GM21723 (cell line): ENCODE results near the gene ITSN1.
"Not testable (repeated sequence)": the region's sequence is repeated elsewhere in the genome, so short reads cannot be mapped to it uniquely, and the experiment has no call there.

Source experiments
- ATAC-seq: cut with Tn5 transposase; IDR thresholded peaks from one replicate; pipeline ENCODE4 v1.9.1; 2021; ENCODE audit warnings: mild to moderate bottlenecking, moderate library complexity; ENCODE audit not compliant: unreplicated experiment

ITSN1 gene

DNA sequence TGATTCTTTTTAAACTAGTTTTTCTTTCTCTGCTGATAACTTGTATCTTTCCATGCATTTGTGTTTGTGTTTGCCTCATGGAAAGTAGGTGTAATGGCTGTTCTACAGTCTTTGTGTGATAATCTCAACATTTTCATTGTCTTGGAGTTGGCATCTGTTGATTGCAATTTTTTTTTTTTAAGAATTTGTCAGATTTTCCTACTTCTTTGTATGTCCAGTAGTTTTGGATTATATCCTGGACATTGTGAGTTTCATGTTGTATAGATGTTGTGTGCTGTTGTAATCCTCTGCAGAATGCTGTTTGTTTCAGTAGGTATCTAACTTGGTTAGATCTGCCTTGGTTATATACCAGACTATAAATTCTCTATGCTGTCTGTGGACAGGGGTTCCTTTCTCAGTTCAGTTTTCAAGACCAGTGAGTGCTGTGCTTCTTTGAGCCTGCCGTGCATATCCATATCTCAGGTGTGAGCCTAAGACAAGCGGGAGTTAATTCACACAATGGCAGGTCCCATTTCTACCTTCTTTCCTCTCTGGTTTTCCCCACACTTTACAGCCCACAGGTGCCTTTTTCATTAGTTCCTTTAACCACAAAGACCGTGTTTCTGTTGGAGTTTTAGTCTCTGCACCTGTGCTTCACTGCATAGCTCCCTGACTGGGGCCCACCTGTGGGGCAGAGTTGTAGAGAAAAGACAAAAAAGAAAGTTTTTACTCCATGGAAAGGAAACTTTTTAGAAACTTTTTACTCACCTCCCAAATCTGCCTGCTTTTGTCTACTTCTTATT lies 69.9 kb downstream of the ITSN1 start:
- no peak for ATAC-seq

DNA sequence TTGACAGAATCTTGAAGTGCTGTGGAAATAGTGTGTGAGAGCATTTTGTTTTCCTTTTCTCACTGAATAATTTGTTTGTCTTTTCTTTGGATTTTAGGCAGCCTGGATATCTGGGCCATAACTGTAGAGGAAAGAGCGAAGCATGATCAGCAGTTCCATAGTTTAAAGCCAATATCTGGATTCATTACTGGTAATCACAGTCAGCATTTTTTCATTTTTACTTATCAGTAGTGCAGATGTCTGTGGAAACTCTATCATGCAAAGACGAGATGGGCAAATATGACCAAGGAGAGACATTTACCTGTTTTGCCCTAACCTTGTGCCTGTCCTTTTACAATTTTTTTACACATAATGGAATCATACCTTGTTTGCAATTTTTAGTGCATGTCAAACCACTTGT lies 78.8 kb downstream of the ITSN1 start:
- no peak for ATAC-seq

DNA sequence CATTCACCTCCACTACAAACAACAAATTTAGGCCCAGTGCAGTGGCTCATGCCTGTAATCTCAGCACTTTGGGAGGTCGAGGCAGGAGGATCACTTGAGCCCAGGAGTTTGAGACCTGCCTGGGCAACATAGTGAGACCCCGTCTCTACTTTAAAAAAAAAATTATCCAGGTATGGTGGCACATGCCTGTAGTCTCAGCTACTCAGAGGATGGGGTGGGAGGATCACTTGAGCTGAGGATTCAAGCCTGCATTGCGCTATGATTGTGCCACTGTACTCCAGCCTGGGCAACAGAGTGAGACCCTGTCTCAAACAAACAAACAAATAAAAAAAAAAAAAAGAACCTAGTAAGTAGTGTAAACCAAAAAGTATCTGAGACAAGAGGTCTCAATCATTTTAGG lies 86.8 kb downstream of the ITSN1 start:
- ATAC-seq = not testable (repeated sequence)

DNA sequence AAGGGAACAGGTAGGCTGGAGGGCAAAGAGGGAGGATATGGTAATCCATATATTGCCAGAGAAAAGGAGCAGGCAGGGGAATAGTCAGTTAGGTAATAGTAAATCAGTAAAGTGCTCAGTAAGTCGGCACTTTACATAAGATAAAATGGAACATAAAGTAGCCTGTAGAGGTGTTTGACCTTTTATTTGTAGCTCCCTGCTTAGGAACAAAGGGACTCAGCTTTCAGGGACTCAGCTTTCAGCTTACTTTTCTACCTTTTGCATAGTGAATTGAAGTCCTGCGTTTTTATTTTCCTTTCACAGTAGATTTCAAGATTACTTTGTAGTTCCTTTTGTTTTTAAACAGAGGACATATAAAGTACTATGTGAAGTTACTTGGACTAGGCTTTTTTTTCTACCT lies 87.3 kb downstream of the ITSN1 start:
- no peak for ATAC-seq

DNA sequence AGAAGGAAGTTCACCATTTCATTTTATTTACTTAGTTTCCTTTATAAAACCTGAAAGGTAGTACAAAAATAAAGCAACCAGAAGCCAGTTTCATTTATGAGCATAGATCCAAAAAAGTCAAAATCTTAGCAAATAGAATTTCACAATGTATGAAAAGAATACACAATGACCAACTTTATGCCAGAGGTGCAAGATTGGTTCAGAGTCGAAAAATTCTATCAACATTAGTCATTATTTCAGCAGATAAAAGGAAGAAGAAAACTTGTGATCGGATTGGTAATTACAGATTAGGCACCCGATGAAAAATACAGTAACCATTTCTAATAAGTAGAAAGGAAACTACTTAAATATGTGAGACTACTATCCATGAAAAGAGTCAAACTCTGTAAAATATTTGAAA lies 89.1 kb downstream of the ITSN1 start:
- no peak for ATAC-seq

DNA sequence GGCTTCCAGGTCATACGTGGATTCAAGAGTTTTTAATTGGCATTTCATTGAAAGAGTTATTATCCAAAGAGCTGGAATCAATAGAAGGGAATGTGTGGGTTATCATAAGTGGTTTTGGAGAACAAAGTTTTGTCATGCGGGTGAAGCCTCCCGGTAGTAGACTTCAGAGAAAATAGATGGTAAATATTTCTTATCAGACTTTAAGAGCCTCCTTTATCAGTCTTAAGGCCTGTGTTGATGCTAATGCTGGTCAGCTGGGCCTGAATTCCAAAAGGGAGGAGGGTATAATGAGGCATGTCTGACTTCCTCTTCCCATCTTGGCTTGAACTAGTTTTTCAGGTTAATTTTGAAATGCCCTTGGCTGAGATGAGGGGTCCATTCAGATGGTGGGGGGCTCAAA lies 89.7 kb downstream of the ITSN1 start:
- ATAC-seq = no peak

DNA sequence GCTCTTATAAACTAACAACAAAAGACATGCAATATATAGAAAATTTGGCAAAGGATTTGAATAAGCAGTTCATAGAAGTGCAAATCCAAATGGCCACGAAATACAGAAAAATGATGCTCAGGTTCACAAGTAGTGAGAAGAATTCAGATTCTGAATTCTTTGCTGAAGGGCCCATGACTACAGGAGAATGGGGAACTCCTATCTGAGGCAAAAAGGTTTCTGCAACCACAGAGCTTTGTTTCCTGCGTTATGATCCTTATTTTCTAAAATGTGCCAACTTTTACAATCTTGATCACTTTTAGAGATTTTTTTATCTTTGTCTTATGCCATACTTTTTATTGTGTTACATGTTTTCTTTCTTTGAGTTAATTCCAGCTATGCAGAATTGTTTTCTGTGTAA lies 91.3 kb downstream of the ITSN1 start:
- ATAC-seq = no peak

DNA sequence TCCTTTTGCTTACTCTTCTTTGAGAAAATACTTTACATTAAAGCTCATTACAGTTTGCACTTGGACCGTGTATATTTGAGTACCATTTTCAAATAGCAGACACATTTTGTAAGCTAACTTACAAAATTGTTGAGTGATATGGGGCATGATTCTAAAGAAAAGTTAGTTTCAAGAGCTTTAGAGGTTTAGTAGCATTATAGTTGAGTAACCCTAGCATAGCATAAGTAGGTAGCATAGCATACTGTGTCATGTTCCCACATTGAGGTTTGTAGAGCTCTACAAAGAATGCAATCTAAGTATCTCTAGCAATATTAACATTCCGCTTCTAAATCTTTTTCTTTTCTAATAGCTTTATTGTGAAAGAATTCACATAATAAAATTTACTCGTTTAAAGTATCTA lies 92.0 kb downstream of the ITSN1 start:
- ATAC-seq = no peak

DNA sequence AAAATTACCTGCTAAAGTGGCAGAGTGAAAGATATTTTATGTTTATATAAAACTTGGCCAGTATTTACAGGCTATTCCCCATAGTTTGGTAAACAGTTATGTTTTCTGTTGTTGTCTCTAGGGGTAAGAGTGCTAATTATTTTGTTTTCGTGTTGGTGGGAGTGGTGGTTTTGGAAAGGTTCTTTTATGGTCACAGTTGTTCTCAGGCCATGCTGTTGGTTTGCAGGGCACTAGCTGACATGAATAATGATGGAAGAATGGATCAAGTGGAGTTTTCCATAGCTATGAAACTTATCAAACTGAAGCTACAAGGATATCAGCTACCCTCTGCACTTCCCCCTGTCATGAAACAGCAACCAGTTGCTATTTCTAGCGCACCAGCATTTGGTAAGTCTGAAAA lies 92.5 kb downstream of the ITSN1 start:
- no peak for ATAC-seq

DNA sequence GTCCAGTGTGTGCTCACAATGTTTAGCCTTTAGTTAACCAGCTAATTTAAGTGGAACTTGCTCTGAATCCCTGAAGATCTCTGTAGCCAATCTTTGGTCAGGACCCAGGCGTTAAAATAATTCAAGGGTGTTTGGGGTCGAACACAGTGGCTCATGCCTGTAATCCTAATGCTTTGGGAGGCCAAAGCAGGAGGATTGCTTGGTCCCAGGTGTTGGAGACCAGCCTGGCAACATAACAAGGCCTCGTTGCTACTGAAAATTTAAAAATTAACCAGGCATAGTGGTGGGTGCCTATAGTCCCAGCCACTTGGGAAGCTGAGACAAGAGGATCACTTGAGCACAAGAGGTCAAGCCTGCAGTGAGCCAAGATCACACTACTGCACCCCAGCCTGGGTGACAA lies 94.3 kb downstream of the ITSN1 start:
- no peak for ATAC-seq

DNA sequence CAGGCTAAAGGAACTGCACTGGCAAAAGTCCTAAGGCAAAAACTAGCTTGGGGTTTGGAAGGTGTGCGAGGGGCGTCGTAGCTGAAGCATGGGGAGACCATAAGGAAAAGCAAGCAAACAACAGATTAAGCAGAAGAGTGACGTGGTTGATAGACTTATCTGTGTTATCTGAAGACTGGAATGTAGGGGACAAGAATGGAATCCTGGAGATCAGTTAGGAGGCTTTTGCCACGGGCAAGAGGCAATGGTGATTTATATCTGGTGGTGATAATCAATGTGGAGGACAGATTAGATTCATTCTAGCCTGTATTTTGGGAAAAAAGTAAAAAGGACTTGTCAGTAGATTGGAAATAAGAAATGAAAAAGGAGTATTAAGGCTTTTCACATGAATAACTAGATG lies 97.4 kb downstream of the ITSN1 start:
- ATAC-seq = no peak

DNA sequence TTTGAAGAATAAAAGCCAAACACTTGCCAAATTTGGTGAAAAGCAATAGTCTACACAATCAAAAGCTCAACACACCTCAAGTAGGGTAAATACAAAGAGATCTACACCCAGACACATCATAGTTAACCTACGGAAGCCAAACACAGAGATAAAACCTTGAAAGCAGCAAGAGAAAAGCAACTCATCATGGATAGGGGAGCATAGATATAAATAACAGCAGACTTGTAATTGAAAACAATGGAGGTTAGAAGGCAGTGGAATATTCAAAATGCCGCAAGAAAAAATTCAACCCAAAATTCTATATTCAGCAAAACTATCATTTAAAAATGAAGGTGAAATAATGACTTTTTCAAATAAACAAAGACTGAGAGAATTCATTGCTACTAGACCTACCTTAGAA lies 105.1 kb downstream of the ITSN1 start:
- no peak for ATAC-seq

DNA sequence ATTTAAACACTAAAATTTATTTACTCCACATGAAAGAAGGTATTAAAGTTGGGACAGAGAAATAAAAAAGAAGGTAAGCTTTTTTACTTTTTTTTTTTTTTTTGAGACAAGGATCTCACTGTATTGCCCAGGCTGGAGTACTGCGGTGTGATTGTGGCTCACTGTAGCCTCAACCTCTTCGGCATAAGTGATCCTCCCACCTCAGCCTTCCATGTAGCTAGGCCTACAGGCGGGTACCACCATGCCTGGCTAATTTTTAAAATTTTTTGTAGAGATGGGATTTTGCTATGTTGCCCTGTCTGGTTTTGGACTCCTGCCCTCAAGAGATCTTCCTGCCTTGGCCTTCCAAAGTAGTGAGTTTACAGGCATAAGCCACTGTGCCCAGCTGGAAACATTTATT lies 106.6 kb downstream of the ITSN1 start:
- no peak for ATAC-seq

DNA sequence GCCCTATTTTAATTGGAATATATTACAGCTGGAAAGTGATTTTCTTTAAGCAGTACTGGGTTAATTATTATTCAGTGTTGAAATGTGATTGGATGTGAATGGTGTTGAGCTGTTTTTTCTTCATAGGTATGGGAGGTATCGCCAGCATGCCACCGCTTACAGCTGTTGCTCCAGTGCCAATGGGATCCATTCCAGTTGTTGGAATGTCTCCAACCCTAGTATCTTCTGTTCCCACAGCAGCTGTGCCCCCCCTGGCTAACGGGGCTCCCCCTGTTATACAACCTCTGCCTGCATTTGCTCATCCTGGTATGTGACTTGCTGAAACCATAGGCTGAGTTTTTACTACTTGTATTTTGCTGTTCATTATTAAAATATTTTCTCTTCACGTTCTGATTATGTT lies 107.7 kb downstream of the ITSN1 start:
- ATAC-seq = no peak

DNA sequence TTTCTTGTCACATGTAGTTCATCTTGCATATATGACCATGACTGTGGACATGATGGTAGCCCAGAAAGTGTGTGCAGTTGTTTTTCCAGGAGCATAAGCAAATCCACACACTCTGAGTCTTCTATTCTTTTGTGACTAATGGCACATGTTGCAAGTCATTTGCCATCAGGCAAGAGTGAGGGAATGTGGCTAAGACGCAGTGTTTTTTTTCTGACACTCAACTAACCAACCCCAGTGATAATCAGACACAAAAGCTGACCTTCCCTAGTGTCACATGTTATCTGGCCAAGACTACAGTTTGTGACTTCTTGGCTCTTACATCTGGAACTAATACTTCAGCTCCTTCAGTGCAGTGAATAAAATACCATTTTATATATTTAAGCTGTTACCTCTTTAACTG lies 108.8 kb downstream of the ITSN1 start:
- no peak for ATAC-seq

DNA sequence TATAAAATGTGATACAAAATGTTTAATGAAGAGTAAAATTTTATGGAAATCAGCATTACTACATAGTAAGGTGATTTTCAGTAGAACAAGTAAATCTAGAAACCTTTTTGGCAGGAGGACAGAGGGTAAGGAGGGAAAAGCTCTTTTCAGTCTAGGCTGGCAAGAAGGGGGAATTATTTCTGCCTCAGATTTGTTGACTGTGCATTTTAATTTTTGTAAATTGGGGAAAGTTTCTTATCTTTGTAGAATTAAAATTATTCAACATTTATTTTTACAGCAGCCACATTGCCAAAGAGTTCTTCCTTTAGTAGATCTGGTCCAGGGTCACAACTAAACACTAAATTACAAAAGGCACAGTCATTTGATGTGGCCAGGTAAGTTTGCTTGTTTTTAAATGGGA lies 109.2 kb downstream of the ITSN1 start:
- no peak for ATAC-seq

DNA sequence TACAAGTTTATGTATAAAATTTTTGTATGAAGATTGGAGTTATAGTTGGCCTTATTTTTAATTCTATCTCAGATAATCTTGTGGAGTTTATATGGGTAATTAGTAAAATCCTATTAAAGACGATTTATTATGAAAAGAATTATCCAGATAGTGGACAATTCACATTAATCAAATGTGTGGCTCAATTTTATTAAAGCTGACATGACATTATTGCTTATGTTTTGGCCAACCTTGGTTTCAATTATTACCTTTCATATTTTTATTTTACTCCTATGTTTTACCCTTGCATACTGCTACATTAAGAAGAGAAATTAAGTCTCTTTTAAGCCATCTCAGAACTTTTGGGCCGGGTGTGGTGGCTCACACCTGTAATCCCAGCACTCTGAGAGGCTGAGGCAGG lies 110.0 kb downstream of the ITSN1 start:
- no peak for ATAC-seq

DNA sequence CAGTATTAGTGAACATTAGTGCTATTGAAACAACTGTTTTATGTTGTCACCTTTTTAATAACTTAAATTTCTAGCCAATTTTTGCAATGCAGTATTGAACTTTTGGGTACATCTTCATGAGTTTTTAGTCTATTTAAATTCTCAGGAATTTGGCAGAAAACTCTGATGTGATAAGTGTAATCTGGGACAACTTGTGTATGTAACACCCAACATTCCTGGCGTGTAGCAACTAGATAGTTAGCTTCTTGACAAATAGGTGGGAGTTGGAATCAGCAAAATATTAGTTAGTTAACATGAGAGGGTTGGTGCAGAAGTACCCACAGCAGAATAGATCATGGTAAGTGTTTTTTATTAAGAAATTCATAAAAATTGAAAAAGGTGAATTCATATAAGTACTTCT lies 111.6 kb downstream of the ITSN1 start:
- no peak for ATAC-seq

DNA sequence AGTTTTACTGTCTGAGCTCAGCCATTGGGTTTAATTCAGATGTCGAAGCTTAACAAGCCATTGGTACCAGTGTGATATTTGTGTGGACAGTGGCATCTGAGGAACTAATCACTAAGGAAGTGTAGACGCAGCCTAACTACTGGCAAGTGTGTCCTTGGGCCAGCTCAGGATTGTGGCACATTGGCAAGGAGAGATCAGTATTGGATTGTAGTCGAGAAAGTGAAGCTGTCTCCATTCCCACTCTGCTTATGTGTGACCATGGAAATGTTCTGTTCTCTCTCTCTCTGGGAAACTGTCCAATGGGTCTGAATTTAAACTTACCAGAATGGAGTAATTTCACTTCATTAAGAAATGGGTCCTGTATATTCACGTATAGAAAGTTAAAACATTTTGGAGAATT lies 112.2 kb downstream of the ITSN1 start:
- no peak for ATAC-seq

DNA sequence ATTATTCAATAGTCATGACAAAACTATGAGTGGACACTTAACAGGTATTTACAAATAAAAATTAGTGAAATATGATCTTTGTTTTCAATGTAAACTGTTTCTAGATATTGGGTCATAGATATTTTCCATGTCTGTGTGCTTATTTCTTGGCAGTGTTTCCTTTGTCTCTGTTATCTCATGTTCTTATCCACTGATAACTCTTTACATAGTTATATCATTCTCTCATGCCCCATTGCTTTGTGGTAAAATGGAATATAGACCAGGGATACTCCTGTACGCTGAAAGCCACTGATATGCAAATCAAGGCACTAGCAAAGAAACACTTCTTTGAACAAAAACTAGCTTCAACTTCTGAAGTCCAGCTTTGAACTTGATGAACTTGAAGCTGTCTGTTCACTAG lies 113.1 kb downstream of the ITSN1 start:
- no peak for ATAC-seq

DNA sequence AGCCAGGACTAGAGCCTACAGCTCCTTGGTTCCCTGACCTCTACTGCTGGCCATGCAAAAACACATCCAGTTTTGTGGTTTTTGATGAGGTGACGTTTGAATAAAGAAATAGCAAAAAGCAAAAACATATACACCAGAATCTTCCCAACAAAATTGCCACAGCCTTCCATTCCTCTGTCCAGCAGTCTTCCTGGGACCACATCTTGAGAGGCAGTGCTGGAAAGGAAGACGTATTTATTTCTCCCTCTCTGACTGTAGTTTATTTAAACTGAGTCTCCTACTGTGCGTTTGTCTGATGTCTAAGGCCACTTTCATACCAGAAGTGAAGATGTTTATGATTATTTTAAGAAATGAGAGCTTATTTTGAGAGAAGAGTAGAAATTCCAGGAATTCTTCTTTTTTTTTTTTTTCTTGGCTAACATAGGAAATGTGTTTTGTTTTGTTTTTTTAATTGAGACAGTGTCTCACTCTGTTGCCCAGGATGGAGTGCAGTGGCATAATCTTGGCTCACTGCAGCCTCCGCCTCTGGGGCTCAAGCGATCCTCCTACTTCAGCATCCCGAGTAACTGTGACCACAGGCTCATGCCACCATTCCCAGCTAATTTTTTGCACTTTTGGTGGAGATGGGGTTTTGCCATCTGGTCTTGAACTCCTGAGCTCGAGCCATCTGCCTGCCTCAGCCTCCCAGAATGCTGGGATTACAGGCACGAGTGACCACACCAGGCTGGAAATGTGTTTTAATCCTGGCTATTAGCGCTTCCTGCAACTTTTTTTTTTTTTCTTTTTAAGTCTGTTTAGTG lies 118.5 kb downstream of the ITSN1 start:
- no peak for ATAC-seq

DNA sequence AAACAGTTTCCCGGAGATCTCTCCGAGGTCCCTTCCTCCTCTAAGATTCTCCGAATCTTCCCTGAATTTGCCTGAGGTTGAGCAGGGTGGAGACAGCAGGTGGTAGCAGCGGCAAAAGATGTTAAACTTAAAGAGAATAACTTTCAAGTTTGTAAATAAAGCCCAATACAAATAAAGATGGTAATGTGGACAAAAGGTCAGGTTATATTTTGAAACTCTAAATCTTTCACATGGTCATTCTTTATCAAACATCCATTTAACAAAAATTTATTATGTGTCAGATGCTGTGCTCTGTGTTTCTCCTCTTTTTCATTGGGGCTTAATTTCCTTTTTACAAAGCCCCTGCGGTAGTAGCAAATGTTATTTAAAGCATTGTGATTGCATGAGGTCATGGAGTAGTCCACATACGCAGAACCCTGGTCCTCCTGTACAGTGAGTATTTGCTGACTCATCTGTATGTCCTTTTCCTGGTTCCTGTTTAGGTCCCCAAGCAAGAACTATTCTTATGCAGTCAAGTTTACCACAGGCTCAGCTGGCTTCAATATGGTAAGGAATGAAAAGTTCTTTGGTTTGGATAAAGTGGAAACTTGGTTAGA lies 119.2 kb downstream of the ITSN1 start:
- ATAC-seq = no peak
